GM21367 (cell line): ENCODE data around the gene MYO16.

ENCODE experiments used
- ATAC-seq: cut with Tn5 transposase; IDR thresholded peaks from one replicate; pipeline ENCODE4 v1.9.1; 2021; ENCODE audit not compliant: unreplicated experiment

MYO16 gene

DNA sequence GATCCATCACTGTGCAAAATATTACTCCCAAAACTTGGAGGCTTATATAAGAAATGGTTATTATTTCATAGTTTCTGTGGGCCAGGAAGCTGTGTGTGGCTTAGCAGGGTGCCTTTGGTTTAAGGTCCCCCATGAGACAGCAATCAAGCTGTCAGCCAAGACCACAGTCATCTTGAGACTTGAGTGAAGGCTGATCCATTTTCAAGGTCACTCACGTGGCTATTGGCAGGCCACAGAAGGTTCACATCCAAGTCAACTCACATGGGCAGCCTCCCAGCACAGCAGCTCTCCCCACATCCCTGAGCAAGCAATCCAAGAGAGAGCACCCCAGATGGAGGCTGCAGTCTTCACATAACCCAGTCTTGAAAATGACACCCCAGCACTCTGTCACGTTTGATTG is 537.4 kb downstream of the MYO16 start:
- peak; percentile 24 for ATAC-seq

DNA sequence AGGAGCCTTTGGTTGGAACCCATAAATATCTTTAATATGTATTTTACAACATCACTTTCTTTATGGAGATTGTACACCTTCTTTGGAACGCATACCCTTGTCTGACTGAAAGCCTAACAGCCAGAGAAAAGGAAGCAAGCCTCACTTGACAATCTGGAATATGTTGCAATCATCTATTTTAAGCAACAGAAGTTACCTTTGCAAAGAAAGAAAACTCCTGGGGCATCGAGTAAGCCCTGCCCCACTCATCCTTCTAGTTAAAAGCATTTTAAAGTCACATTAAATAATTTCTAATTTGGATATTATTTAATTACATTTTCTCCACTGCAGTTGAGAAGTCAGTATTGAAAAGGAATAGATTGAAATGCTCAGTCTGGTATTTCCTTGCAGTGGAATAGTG is 542.7 kb downstream of the MYO16 start:
- no peak for ATAC-seq

DNA sequence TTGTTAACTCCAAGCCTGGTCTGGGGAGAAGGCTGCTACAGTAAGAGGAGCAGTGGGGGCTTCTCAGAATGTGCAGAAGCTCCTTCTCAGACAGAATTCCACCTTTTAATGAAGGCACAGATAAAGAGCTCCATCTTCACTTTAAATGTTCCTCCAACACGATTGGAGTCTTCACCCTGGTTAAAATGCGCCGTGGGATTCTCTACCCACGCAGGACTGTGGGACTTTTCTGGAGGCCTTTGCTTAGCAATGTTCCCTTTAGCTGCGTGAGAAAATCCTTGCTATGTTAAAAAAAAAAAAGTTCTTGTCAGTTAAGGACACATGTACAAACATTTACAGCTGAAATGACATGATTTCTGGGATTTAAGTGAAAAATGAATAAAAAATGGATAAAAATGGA is 546.3 kb downstream of the MYO16 start:
- ATAC-seq, result no peak

DNA sequence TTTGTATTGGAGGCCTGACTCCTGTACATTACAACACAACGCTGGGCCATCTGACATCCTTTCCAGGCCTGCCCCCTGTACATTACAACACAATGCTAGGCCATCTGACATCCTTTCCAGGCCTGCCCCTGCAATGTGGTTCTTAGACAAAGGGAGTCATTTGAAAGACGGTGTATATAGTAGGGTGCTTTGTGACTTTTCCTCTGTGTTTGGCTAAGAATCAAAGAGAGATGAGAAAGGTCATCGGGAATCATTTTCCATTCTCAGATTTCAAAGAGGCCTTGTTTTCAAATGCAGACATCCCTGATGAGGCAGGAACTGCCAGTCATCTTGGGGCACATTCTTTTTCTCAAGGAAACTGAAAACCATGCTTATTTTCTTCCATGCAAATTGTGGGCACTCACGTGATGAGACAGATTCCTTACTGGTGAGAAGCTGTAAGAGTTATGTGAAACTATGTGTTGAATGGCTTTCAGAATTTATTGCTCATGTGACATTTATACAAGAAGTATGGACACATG is 551.6 kb downstream of the MYO16 start:
- ATAC-seq, result no peak

DNA sequence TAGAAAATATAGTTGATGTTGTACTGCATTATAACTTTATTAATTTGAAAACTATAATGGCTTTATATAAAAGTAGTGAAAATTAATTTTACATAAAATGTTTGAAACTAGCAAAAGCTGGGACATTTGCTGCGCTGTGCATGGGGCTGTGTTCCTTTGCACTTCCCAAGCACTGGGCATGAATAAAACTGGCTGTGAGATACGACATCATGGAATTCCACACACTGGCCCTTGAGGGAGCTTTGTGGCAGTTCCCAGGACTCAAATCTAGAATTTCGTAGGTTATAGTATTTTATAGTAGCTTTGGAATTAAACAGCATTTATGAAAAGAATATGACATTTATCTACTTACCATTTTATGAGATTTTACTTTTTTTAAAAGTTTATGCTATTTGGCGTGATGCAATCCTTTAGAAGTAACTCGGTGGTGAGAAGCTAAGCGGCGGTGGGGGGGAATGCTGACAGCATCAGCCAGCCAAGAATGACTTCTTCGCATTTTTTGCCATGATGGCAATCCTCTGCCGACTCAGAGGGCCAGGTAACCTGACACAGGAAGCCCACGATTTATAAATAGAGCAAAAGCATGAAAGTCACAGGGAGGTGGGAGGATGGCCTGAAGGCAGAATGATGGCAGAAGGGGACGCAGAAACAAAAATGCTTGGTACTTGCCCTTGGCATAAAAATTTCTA is 553.5 kb downstream of the MYO16 start:
- ATAC-seq, result no peak

DNA sequence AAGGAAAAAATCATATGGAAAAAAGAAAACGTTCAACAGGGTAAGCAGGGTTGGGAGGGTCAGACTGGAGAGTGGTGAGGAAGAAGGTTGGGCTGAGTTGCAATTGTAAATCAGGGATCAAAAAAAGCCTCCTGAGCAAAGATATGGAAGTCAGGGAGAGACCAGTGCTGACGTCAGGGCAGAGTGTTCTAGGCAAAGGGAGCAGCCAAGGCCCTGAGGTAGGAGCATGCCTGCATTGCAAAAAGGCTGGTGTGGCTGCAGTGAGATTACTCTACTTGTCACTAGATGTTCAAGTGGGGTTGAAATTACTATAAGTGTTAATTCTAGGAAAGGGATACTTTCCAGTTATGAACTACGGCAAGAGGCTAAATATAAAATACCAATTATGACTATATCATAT is 562.0 kb downstream of the MYO16 start:
- ATAC-seq, result no peak

DNA sequence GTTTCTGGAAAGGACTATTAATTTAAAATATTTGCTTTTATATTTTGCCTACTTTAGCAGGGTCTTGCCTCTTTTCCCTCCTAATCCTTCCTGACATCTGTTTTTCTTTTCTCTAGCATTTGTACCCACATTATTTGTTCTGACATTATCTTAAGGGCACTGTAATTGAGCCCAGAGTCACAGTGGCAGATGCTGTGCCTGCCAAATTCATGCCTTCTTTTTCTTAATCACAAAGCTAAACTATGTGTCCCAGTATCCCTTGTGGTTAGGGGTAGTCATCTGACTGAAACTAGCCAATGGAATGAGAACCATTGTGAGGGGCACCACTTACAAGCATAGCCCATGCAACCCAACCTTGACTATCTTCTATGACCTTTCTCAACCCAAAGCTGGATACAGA is 562.9 kb downstream of the MYO16 start:
- no peak for ATAC-seq

DNA sequence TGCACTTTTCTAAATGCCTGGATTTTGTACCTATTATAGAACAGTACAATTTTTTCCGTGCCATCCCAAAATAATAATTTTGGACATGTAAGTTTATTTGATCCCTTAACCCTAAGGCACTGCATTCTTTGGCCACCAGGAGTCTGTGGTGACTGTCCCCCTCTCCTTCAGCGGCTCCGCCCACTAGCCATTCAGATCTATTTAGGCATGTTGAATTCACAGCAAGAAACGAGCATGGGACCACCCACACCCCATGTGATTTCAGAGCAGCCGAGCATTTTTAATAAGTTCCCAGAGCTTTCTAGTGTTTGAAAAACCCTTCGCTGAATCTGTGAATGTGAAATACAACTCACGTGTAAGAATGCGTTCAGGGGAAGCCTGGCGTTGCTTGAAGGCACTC is 567.5 kb downstream of the MYO16 start:
- no peak for ATAC-seq

DNA sequence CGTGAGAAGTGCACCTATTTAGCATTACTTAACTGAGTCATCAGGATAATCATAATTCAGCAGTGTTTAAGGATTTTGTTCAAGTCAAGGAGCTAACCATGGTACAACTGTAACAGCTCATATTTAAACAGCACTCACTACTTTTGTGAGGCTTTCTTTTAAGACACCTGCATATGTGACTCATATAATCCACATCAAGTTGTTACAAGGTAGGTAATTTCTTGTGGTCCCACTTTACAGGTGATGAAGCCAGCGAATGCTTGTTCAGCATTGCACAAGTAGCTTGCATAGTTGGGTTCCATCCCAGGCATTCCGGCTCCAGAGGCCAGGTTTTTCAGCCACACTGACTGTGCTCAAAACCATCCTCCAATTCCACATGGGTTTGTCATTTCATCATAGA is 569.2 kb downstream of the MYO16 start:
- ATAC-seq, result no peak

DNA sequence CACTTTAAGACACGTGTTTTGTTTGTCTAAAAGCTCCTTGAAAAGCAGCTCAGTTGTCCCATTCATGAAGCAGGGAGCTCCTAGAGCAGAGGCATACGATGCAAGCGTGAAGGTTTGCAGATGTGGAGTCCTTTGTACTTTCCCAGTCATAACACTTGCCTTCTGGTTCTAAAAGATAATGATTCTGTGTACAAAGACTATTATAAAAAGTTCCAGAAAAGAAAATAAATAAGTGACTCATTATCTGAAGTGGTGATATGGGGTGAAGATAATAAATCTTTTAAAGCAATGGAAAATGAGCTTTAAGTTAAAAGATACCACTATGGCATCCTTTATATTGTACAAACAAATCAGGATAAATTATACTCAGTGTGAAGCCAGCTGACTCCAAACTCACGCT is 569.9 kb downstream of the MYO16 start:
- ATAC-seq, result no peak

DNA sequence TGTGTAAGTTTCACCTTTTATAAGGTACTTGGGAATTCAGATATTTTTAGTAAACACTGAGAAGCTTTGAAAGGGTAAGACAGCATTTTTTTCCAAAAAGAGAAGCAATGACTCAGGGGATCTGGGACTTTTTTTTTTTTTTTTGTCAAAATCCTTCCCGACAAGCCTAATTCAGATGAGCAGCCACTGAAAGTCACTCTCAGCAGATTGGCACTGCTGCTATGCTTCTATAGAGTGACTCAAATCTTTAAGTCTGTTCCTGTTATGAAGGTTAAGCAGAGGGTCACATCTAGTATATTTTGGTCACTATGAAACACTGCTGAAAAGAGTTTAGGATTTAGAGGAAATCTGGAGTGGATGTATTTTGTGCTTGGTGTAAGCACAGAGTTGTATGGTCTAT is 571.1 kb downstream of the MYO16 start:
- no peak for ATAC-seq

DNA sequence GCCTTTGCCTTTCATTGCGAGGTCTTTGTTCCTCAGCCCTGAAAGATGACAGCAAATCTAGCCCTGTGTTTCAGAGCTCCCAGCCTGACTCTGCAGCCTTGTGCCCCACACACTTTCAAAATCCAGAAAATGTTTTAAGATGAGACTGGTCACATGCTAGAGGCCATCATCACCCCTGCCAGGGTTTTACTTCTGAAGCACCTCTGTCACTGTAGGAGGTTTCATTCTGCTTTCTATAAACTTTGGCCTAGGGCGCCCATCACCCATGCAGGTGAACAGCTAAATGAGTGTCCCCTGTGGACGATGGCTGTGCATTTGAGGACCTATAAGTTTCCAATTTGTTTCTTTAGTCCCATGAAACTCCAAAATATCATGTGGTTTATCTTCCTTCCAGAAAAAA is 574.2 kb downstream of the MYO16 start:
- ATAC-seq, result no peak

DNA sequence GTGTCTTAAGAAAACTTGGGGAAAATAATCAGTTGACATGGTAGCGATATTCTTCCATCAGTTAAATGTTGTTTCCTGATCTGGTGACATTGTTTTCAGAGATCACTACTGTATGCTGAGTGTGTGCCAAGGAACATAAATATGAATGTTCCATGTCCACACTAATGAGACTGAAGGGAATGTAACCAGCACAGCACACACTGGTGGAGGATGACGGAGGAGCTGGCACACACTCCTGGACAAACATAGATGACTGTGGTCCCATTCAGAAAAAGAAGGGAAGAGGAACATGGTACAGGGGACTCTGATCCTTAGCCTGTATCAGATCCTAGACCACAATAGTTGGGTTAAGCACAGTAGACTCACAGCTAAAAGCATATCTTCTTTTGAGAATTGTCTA is 574.8 kb downstream of the MYO16 start:
- no peak for ATAC-seq

DNA sequence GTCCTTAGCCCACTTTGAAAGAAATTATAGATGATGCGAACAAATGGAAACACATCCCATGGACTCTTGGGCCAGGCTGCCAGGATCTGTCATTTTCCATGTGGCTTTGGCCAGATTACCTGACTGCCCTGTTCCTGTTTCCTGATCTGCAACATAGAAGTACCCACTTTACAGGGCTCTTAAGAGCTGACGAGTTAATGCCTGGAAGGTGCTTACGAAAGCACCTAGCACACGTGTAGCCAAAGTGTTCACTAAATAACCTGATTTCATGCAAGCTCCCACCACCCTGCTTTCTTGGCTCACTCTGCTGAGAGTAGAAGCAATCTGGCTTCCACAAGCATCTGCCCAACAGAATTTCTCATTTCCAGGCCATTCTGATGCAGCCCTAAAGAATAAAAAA is 575.2 kb downstream of the MYO16 start:
- ATAC-seq, result no peak

DNA sequence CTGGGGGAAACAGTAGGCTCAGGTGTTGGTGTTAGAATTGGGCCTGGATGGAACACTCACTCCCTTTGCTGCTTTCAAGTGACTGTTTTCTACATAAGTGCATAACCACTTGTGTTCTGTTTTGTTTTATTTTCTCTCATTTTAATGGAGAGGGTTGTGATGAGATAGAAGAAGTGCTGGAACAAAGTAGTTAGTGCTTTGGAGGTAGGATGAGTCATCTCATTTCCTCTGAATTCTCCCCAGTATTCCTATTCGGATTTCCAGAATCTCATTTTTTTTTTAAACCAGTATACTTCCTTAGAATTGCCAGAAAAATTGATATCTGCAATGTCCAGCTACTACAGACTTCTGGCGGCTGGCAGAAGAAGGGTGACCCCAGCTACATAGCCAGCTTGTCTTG is 575.9 kb downstream of the MYO16 start:
- ATAC-seq, result no peak

DNA sequence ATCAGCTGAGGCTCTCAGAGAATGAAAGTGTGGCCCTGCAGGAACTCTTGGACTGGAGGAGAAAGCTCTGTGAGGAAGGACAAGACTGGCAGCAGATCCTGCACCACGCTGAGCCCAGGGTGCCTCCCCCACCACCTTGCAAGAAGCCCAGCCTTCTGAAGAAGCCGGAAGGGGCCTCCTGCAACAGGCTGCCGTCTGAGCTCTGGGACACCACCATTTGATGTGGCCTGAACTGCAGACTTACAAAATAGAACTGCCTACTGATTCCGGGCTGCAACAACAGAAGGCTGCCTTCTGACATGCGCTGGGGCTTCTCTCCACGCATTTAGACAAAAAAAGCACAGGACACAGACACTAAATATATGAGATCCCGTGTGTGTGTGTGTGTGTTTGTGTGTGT is 577.2 kb downstream of the MYO16 start:
- no peak for ATAC-seq

DNA sequence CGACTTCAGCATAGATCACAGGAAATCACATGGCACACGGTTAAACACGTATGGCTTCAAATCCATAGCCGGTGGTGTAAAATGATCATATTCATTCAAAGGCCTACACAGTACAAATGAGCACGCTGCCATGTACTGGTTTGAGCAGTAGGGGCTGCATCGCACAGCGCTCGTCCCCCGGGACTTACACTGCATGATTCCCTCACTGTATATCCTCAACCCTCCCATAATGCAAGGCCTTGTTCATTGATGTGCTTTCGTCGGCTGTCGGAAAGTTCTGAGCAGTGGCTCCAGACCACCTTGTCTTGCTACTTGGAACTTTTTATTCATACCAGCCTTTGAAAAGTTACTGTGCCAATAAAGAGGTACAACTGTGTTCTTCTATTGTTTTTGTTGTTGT is 578.2 kb downstream of the MYO16 start:
- ATAC-seq, result no peak

DNA sequence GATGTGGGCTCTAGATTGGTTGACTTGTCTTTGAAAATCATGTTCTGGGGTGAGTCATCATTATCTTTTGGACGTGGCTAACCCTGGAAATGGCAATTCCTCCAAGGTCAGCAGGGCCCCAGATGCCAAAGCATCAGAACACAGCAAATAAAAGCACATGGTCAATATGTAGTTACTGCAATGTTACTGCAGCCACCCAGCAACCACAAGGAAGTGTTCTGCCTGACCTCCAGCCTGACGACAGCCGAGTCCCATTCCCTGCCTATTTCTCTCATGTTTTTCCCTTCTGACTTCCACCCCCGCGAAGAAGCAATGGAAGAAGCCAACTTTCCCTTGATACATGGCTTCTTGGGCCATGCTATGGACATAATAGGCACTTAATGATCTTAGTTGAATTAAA is 579.1 kb downstream of the MYO16 start:
- ATAC-seq, result no peak

DNA sequence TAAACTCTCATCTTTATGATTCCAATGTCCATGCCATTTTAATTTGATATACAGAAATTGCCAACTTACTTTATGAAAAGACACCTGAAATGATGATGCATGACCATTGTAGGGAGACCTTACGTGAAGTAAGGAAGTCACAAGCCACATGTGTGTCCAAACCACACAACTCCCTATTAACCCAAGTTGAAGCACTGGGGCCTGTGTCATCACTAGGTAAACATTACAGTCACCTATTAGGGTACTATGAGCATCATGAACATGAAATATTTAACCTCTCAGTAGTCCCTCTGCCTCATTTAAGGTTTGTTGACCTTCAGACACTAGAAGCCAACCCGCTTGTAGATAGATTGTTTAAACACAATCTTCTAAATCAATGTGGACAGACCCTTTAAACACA is 580.1 kb downstream of the MYO16 start:
- ATAC-seq, result no peak

DNA sequence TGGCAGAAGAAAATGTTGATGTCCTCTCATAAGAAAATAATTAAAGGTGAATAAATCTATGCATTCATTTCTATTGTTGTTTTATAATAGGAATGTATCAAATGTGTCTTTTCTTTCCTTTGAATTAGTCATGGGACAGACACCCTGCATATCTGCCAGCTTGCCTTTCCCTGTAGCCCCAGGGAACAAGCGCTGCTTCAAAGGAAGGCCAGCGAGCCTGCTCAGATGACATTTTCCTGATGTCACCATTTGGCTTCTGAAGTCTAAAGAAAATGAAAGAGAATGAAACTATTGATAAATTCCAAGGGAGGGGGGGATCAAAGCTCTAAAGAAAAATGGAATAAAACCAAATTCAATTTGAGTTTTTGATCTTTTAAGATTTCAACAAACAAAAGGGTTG is 582.2 kb downstream of the MYO16 start:
- no peak for ATAC-seq

DNA sequence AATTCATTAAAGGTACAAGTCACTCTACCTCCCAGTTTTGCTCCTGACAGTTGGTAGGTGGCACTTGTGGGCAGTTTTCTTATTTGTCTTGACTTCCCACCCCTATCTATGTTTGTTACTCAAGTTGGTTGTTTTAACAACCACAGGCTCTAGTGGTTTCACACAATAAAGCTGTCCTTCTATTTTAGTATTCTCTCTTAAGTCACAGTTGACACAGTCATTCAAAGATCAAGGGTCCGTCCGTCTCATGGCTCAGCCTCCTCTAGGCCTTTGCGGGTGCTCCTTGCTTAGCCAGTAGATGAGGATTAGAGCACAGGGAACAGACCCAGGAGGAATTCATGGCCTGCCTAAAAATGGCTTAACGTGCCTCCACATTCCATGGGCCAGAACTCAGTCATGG is 583.2 kb downstream of the MYO16 start:
- ATAC-seq, result no peak

DNA sequence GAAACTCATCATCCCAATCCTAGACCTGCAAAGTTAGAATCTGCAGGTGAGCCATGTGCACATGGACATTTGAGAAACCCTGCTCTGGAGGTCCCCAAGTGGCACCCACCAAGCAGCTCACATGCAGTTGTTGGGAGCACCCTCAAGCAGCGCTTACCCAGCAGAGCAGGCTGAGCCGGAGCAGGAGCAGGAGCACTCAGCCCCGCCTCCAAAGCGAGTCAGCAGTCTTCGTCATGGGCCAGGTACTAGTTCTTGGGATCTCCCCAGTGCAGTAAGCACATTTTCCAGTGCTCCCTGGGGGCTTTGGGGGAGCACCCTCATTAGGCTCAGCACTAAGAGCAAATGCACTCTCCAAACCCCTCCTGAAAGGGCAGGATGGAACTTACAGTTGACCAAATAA is 584.3 kb downstream of the MYO16 start:
- ATAC-seq, result no peak

DNA sequence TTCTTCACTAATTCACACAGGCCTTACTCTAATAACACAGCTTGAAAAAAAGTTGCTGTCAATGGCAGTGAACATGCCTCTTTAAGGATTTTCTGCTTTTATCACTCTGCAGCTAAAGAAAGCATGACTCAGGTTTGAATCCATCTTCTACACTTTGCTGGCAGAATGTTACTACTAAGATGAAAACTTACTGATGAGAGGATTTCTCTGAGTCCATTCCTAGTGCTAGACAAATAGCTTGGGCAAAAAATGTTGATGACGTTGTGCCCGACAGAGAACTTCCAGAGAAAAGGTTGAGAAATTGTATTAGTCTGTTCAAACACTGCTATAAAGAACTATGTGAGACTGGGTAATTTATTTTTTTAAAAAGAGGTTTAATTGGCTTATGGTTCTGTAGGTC is 585.0 kb downstream of the MYO16 start:
- no peak for ATAC-seq
